PFSK-1 (cell line): Measurements from ENCODE around the gene TET3.

ENCODE experiments used
- FOXP2 ChIP-seq: optimal IDR thresholded peaks from 2 replicates; pipeline ENCODE3; 2011; ENCODE audit warnings: borderline replicate concordance, control low read depth, inconsistent platforms; ENCODE audit not compliant: insufficient read depth; ENCODE audit errors: extremely low read length, extremely low read depth
- POLR2AphosphoS5 ChIP-seq: IDR thresholded peaks from 2 replicates; pipeline ENCODE4 v1.6.1; 2012; ENCODE audit warnings: low read depth, mild to moderate bottlenecking, control low read depth, low read length, moderate library complexity
- REST ChIP-seq, 2 experiments: IDR thresholded peaks; 2 replicates each; pipeline versions ENCODE4 v1.6.1 to v1.8.0; 2011 to 2012; ENCODE audit warnings: low read depth in 2 of 2, low read length in 2 of 2, control low read depth in 1 of 2, inconsistent platforms in 1 of 2, mild to moderate bottlenecking in 1 of 2, moderate library complexity in 1 of 2; ENCODE audit not compliant: insufficient read depth in 1 of 2
- SIN3A ChIP-seq: IDR thresholded peaks from 2 replicates; pipeline ENCODE4 v1.6.1; 2012; ENCODE audit warnings: mild to moderate bottlenecking, low read length, moderate library complexity, borderline replicate concordance; ENCODE audit not compliant: insufficient read depth
- TAF1 ChIP-seq: IDR thresholded peaks from 2 replicates; pipeline ENCODE4 v1.6.1; 2012; ENCODE audit warnings: low read length, control low read depth, borderline replicate concordance; ENCODE audit not compliant: insufficient read depth

TET3 gene

GRCh38 chr2:73961823-73962615 lies 22.7 kb upstream of the TET3 start:
- TF ChIP-seq POLR2AphosphoS5 (no peak), FOXP2 (no peak), REST (IDR thresholded peaks at IDR 0.05; ENCODE audit: insufficient read depth in 1 of 2, low read depth in 2 of 2, low read length in 2 of 2) (no peak), TAF1 (no peak), SIN3A (no peak)

- TF ChIP-seq FOXP2 (no peak), POLR2AphosphoS5 (no peak), TAF1 (no peak), SIN3A (no peak), REST (IDR thresholded peaks at IDR 0.05; ENCODE audit: insufficient read depth in 1 of 2, low read depth in 2 of 2, low read length in 2 of 2) (no peak)
These were observed 21.9 kb upstream of the TET3 start for GRCh38 chr2:73962798-73963197.

- TF ChIP-seq SIN3A (no peak), FOXP2 (no peak), REST (IDR thresholded peaks at IDR 0.05; ENCODE audit: insufficient read depth in 1 of 2, low read depth in 2 of 2, low read length in 2 of 2) (no peak), TAF1 (no peak), POLR2AphosphoS5 (no peak)
These were observed 21.2 kb upstream of the TET3 start for GRCh38 chr2:73963385-73964120.

GRCh38 chr2:73964223-73964622 lies 20.5 kb upstream of the TET3 start:
- TF ChIP-seq SIN3A (no peak), TAF1 (no peak), POLR2AphosphoS5 (no peak), REST (IDR thresholded peaks at IDR 0.05; ENCODE audit: insufficient read depth in 1 of 2, low read depth in 2 of 2, low read length in 2 of 2) (no peak), FOXP2 (no peak)

GRCh38 chr2:73965053-73965452 lies 19.7 kb upstream of the TET3 start:
- TF ChIP-seq FOXP2 (no peak), POLR2AphosphoS5 (no peak), REST (IDR thresholded peaks at IDR 0.05; ENCODE audit: insufficient read depth in 1 of 2, low read depth in 2 of 2, low read length in 2 of 2) (no peak)
